ENCODE data around the gene TRIO. TPM values are rescaled to one million over a fixed set of nuclear protein-coding genes. Genes with fewer than 3 reads are reported as not detected.

Gene TRIO
- total RNA-seq, 1 donor from 2014 or later: 95.6 TPM

DNA sequence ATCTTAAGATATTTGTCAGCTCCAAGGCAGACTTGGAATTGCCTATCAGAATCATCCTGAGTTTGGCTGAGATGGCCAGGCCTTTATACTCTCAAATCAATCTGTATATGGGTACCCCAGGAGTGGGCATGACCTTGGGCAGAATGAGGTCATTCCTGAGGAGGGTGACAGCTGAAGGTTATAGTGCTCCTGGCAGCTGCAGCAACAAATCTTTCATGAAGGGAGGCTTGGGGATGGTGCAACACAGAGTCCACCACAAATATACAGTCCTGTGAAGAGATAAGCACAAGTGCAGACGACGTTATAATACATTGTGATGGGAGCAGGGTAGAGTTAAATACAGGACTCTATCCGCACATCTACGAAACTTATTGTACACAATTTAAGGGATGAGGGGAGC, 21.1 kb upstream of the TRIO start:
- DNase-seq (ENCODE audit: low read depth in 2 of 2): no peak

DNA sequence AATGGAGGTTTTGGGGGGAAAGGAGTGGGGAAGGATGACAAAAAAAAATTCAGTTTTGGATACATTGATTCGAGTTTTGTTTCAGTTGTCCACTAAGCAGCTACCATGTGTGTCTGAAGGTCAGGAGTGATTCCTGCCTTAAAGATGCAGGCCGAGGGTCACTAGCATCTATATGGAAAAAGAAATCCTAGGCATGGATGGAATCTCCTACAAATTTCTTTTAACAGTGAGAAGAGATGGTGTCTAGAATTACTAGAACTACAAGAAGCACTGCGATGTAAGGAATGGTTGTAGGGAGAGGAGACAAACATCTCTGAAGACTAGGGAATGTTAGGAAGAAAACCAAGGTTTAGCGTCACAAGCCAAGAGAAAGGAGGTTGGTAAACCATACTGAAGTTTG, 19.6 kb upstream of the TRIO start:
- DNase-seq (ENCODE audit: low read depth in 2 of 2): no peak

DNA sequence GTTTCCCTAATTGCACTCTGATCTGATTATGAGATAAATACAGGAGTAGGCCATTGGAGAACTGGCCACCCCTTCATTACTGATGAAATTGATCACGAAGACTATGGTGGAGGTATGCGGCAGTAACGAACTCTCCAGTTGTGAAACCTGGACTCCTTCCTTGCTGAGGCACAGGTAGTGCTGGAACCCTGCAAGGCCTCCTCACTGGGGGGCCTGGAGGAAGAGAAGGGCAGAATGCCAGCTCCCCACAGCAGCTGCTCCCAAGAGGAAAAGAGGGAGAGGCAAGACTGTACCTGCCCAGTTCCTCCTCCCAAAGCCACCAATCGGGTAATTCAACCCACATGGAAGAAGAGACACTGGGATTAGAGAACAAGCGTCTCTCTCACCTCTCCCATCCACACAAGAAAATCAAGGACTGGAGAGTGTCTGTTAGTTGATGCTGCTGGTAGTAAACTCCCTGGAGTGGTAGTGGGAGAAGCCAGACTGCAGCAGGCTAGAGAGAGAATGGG, 19.1 kb upstream of the TRIO start:
- no peak for DNase-seq (ENCODE audit: low read depth in 2 of 2)

DNA sequence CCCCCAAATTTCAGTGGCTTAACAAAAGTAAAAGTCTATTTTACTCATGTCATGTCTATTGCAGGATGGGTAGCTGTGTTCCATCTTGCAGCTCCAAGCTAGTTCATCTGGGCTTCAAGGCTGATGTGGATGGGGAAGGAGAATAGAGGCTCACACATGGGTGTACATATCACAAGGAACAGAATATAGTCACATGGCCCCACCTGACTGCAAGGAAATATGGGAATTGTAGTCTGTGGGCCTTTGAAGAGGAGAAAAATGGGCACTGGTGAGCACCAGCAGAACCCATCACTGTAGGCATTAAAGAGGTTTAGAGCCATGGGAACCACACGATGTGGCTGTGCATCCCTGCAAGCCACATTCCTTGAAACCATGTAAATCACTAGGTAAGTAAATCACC, 17.9 kb upstream of the TRIO start:
- no peak for DNase-seq (ENCODE audit: low read depth in 2 of 2)

DNA sequence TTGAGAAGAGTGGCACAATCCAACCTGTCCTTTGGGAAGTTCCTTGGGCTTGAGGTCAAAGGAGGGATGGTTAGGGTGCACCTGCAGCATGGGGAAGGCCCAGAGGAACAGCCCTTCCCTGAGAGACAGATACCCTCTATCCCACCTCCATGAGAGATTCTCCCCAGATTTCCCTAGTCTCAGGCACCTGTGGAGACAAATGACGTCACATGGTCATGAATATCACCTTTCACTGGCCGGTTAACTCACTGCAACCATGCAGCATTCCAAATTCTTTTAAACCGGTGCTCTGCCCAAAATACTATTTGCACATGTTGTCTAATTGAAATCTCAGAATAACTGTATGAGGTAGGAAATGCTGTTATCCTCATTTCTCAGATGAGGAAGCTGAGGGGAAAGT, 15.6 kb upstream of the TRIO start:
- DNase-seq (ENCODE audit: low read depth in 2 of 2): no peak

DNA sequence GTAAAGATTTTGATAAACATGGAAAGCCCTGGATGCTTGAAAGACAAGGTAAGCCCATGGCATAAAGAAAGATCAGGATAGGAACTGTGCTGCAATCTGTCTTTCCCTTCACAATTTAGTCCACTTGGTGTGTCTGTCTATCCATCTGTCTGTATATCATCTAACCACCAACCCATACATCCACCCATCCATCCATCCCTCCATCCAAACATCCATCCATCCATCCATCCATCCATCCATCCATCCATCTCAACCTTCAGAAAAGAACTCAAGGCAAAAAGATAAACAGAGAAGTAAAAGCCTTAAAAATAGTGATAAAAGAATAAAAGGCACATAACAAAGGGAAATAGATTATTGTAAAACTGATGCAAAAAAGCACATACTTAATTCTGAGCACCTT, 15.1 kb upstream of the TRIO start:
- no peak for DNase-seq (ENCODE audit: low read depth in 2 of 2)

DNA sequence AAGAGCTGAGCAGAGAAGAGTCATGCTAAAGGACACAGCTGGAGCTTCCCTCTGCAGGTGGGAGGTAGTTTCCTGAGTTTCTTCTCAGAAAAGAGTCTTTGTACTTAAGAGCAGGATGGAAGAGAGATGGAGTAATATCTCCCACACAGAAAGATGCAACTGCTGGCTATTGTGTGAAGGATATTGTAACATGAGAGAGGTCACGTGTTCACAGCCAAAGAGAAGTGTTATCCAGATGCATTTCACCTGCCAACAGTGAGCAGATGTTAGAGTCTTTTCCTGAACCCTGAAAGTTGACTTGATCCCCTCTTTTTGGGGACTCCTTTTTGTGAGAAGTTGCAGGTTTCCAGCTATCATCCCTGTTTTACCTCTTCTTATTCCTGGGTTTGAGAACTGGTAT, 14.0 kb upstream of the TRIO start:
- DNase-seq (ENCODE audit: low read depth in 2 of 2): no peak

DNA sequence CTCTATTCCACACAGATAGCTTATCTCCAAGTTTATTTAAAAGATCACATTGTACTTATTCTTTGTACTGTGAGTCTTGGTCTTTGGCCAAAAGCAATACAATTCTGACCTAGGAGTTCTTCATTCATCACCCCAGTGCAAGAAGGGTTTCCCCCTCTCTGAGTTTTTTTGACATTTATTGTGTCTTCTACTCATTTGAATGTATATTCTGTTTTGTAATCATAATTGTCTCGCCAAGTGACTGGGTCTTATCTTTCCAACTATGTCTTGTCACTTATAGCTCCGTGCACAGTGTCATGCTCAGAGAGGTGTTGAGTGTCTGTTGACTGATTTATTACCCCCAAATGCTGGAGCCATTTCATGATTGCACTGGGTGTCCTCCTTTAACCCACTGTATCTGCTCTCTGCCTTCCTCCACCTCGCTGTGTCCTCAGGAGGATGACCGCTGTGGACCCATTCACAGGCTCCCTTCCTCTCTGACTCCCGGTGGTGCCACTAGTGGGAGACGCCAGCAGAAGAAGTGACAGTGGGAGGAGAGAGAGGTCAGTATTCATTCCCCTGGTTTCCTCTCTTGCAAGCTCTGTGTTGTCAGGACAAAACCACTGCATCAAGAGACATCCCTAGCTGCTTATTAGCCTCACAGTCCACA, 11.2 kb upstream of the TRIO start:
- DNase-seq (ENCODE audit: low read depth in 2 of 2): no peak

DNA sequence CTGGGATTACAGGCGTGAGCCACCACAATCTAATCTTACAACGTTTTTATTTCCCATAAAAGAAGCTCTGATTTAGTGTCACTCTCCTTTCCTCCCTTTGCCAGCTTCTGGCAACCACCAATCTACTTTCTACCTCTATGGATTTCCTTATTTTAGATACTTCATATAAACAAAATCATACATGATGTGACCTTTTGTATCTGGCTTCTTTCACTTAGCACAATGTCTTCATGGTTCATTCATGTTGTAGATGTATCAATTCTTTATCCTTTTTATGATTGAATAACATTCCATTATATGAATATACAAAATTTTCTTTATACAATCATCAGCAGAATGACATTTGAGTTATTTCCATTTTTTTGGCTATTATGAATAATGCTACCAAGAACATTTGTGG, 9.7 kb upstream of the TRIO start:
- no peak for DNase-seq (ENCODE audit: low read depth in 2 of 2)

DNA sequence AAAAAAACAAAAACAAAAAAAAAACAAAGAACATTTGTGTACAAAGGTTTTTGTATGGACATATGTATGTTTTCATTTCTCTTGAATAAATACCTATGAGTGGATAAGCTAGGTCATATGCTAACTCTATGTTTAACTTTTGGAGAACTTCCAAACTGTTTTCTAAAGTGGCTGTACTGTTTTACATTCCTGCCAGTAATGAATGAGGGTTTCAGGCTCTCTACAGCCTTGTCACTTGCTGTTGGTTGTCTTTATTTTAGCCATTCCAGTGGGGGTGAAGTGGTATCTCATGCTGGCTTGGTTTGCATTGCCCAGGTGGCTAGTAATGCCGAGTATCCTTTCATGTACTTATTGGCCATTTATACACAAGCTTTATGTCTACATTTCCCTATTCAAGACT, 9.1 kb upstream of the TRIO start:
- DNase-seq (ENCODE audit: low read depth in 2 of 2): no peak

DNA sequence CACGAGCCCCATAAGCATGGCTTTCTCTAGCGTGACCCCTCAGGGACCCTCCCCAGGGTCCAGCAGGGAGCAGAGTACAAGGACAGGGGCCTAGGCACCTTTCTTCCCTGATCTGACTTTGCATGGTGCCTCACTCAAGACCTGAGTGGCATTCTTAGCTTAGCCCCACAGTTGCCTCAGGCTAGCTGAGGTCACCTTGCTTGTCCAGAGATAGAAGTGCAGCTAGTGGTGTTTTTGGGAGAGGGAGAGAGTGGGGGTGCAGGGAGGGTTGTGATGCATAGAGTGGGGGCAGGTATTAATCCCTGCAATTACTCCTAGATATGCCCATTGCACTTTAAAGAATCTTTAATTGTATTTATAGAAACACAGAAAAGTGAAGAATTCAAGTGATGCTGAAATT, 8.4 kb upstream of the TRIO start:
- no peak for DNase-seq (ENCODE audit: low read depth in 2 of 2)

DNA sequence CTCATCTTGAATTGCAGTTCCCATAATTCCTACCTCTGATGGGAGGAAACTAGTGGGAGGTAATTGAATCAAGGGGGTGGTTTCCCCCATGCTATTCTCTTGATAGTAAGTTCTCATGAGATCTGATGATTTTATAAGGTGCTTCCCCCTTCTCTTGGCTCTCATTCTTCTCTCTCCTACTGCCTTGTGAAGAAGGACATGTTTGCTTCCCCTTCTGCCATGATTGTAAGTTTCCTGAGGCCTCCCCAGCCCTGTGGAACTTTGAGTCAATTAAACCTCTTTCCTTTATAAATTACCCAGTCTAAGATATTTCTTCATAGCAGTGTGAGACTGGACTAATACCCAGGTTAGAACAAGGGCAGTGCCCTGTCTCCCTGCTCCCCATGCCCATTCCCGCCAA, 7.5 kb upstream of the TRIO start:
- no peak for DNase-seq (ENCODE audit: low read depth in 2 of 2)

DNA sequence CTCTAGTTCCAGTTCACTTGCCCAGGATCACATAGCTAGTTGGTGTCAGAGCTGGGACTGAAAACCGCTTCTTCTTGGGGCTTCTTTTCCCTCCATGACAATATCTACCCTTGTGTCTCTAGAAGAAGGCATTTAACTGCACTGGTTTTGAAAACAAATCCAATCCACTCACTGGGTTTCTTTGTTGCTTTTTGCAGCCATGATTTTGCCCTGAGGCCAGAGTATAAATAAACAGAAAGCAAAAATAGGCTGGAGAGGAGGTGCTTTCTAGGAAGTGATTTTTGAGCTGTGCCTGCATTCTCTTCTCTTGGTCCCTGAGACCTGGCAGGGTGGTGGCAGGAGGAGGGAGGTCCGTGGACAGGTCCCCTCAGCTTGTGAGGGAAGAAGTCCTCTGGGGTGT, 6.9 kb upstream of the TRIO start:
- no peak for DNase-seq (ENCODE audit: low read depth in 2 of 2)

DNA sequence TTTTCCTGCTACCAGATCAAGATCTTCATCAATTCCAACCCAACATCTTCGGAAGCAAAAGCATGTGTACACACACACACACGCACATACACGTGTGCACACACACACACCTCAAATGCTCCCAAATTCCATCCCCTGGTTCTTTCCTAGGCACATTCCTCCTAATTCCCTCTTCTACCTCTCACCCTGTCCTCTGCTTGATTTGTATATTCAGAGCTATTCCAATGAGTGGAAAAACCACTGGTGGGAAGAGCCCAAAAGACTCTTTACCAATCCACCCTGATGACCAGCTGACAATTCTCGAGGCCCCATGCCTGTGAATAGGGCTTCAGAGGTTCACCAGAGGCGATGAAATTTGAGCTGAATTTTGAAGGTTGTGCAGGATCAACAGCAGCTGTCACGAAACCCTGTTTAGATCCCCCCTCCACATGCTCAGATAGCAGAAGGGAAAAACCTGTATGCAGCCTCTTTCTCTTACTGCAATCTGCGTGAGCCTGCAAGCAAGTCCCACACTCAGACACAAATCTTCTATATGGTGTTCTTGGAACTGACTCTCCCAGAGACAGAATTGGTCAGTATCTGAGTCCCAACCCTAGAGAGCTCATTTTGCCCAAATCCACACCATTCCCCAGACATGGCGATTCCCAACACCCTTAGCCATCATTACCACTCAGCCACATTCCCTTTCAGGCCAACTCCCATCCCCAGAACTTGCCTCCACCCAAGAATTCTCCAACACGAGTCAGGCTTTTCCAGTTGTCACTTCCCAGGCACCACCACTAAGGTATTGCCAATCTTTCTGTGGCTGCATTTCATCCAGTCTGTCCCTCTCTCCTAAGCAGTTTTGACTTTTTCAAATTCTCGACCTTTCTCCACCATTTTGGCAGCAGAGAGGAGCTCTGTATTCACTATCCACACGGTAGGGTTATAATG, 4.3 kb upstream of the TRIO start:
- DNase-seq (ENCODE audit: low read depth in 2 of 2): no peak

DNA sequence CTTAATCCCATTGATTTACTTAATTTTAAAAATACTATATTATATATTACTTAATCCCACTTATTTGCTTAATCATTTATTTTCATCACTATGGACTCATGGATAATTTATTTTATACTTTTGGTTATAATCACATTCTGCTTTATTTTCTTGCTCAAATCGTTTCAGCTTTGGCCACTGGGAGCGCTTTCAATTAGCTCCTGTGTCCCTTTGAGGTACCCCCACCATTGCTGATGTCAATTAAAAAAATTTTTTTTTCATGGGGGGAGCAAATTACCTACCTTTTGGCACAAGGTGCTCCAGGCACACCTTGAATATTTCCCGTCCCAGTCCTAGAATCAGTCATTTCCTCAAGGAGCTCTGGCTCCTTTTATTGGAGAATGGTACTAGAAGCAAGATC, 1.4 kb upstream of the TRIO start:
- DNase-seq (ENCODE audit: low read depth in 2 of 2): no peak

DNA sequence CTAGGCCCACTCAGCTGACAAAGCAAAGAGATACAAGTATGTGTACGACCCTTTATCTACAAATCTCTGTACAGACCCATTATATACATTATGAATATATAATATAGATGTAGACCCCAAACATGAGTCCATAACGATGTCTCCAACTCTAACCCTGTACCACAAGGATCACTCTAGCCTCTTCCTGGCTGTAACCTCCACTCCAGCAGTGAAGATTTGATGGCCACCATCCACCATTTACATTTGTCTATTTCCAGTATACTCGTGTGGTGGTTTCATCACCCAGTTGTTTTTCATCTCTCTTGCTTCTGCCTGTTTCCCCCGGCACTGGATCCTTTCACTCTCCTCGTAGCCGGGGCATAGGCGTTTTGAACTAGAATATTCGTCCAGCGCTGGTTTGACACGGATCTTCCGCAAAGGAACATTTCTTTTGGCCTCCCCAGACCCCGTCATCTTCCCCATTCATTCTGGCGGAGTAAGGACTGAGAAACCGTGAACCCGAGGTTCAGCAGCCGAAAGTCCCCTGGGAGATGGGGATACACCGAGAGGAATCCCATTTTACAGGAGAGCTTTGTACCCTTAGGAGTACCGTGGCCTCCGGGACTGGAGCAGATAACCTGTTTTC, 828 bp upstream of the TRIO start:
- peak; percentile 36 to 51 for DNase-seq (ENCODE audit: low read depth in 2 of 2)

DNA sequence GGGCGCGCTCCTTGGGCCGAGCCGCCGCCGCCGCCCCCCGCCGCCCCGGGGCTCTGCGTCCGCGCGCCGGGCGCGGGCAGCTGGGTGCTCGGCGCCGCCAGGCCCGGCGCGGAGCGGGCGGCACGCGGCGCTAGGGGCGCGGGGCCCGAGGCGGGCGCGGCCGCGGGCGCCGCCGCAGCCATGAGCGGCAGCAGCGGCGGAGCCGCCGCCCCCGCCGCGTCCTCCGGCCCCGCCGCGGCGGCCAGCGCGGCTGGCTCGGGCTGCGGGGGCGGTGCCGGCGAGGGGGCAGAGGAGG, 351 bp downstream of the TRIO start:
- DNase-seq (ENCODE audit: low read depth in 2 of 2): no peak

DNA sequence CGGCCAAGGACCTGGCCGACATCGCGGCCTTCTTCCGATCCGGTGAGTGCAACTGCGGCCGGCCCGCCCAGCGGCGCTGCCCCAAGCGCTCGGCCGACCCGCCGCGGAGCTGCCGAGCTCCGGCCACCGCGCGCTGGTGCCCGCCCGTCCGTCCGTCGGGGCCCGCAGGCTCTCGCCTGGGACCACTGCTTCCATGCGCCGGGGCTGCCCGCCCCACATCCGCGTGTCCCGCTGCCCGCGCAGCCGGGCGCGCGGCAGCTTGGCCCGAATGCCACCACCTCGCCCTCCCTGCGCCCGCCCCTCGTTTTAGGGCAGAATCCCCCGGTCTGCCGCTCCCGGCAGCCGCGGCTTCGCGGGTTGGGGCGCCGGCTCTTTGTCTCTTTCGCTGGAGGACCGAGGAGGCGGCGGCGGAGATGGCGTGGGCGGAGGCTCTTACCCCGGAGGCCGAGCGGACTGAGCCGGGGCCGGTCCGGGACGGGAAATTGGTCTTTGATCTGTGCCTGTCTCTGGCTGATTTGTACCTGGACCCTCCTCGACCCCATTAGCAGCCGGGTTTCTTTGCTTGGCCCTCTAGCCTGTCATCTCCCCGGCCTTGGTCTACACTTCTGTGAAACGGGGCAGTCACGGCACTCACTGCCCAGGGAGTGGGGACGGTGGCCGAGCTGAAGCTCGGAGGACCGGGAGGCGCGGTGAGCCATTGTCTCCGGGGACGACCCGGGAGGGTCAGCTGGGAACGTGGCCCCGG, 871 bp downstream of the TRIO start:
- peak; percentile 41 to 54 for DNase-seq (ENCODE audit: low read depth in 2 of 2)

DNA sequence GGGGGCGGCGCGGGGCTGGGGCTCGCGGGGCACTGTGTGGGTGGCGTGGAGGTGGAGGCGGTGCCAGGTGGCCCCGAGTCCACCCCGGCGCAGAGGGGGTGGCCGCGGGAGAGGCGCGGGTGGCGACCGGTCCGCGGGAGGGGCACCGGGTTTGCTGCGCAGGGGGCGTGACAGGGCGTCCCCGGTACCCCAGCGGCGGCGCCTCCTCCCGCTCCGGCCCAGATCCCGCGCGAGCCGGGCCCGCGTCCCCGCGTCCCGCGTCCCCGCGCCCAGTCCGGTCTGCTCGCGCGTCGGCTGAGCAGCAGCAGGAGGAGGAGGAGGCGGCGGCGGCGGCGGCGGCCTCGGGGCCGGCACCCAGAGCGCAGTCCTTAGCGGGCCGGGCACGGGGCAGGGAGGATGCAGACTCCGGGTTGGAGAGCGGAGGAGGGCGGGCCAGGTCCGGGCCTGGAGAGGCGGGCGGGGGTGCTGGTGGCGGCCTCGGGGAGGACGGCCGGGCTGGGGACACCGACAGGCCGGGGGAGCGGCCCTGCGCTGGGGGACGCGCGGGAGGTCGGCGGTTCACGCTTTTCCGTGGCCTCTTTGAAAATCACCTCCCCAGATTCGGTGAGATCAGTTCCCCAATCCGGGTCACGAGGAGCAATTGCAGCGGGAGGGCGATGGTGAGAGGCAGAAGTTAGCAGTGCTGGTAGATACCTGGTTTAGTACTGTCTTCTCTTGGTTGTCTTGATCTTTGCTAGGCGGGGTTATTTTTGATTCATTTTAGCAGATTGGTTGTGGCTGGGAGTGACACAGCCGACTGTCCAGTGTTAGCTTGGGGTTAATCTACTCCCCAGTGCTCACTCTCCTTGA, 1.7 kb downstream of the TRIO start:
- DNase-seq (ENCODE audit: low read depth in 2 of 2): peak; percentile 70 to 80

DNA sequence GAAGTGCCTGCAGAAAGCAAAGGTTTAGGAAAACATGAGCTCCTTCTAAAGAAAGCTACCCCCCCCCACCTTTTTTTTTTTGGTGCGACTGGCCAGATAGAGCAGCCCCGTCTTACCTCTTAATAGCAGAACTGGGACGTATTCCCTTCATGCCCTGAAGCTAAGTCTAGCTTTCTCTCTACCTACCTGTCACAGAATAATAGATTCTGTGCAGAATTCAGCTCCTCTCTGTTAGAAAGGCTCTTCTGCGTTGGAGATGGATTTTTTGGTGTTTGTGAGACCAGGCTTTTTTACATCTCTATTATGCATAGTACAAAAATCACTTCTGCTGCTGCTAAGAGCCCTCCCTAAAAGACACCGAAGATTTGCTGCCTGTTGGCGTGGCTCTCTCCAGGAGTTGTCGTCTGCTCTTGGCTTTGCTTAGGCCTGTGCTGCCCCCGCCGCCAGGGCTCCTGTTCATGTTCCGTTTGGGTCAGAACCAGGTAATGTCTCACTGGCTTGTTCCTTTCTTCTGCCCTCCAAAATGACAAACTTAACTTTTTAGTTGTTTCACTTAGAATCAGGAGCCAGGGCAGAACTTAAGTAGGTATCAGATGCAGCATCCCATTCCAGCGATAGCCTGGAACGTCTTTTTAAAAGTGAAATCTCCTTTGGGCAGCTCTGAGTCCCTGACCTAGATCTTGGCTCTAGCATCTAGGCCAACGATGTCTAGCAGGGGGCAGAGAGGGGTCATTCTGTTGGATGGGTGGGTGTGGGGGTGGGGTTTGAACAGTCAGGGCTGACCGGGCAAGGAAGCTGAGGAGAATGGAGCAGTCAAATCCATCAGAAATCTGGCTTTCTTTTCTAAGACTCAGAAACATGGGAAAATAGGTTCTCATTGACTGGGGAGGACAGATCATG, 2.5 kb downstream of the TRIO start:
- DNase-seq (ENCODE audit: low read depth in 2 of 2): peak in 1 of 2 donors; percentile 37

Measured in lung microvascular endothelial cell (primary cell).